Activated gamma-delta T cell (primary cell): ENCODE results near the gene GCG.

Experiments used
- DNase-seq: peaks from one replicate; lab custom pipeline; 2025; lab: John Stamatoyannopoulos, UW

The GCG gene

DNA sequence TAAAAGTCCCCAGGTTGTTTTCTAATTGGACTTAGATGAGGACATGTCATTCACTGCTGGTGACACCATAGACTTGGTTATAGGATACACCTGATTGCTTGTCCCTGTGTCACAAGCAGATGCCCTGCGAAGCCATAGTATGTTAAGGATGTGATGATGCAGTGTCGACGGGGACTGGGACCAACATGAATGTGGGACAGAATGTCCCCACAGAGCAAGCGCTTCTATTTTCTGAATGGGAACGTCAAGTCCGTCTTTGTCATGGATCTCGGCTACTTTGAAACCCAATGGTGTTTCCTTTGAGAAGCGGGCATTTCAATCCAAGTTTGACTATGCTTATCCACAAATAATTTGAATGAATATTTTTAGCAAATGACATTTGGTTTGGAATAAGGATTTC is 2.1 kb downstream of the GCG start:
- DNase-seq: no peak

DNA sequence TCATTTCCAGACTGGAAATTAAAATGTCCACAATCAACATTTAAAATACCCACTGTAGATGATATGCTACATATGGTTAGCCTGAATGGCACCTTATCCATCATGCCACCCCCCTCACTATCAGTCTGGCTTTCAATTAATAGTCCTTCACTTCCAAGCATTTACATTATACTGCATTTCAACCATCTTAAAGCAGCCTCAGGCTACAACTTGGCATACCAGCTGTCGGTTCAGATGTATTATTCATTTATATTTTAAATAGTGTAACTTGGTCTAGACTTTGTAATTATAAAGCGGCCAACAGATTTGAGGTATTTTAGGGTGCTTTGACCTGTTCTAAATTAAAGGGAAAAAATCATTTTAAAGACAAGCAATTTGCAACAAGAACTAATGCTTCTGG is 2.6 kb downstream of the GCG start:
- DNase-seq: no peak

- DNase-seq: no peak
Measured at GRCh38 chr2:162148956-162149355, 3.1 kb downstream of the GCG start.

DNA sequence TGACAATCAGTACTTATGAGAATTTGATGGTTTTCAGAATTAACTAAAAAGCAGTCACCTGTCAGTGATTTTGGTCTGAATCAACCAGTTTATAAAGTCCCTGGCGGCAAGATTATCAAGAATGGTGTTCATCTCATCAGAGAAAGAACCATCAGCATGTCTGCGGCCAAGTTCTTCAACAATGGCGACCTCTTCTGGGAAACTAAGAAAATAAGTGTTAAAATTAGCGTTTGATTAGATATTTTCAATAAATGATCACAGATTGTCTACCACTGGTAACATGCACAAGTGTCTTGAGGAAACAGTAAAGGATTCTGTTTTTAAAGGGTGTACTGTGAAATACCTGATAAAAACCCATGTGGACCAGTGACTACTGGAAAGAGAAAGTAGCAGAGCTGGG is 8.1 kb downstream of the GCG start:
- DNase-seq: no peak

- DNase-seq: no peak
Measured at GRCh38 chr2:162138310-162138709, 13.7 kb downstream of the GCG start.

DNA sequence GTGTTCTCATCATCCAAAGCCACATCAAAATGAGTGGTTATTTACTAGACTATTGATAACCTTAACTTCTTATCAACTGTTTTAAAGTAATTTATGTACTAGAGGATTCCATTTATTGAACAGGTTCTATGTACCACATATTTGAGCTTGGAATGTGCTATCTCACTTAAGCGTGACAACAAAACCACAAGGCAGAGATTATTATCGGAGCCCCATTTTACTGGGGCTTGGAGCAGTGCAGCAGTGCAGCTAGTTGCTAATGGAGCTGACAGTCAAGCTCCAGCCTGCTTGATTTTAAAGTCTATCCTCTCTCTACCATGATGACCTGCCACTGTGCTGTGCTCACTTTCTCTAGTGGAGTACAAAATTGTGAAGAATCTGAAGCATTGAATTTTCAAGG is 24.6 kb downstream of the GCG start:
- DNase-seq: no peak

DNA sequence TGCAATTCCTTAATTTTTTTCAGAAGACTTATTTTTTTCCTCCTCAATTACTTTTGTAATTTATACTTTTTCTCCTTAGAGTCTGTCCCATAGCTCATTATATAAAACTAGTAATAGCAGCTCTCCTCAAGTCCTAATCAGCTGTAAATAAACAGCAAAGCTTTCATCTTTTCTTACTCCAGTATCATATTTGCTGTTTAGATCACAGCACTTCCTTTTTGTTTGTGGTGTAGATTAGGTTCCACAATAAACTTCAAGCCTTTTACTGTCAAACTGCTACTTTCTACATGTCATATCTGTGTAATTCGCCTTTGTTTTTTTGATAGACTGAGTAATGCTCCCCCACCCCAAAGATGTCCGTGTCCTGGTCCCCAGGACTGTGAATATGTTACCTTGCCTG is 25.5 kb downstream of the GCG start:
- DNase-seq: no peak

DNA sequence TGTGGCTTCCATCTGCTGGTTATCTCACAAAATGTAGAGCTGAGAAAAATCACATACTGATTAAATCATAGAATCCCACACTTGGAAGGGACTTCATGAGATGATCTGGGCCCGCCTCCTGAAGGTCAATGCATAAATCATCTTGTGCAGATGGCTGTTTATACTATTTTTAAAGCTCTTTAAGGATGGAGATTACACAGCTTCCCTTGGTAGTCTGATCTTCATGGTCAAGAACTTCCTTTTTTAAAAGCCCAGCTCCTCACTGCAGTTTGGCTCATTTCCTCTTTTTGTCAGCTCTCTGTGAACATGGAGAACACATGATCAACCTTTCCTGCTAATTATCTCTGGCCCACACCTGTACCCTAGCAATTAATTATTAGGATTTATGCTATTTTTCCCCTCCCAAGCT is 25.9 kb downstream of the GCG start:
- no peak for DNase-seq

DNA sequence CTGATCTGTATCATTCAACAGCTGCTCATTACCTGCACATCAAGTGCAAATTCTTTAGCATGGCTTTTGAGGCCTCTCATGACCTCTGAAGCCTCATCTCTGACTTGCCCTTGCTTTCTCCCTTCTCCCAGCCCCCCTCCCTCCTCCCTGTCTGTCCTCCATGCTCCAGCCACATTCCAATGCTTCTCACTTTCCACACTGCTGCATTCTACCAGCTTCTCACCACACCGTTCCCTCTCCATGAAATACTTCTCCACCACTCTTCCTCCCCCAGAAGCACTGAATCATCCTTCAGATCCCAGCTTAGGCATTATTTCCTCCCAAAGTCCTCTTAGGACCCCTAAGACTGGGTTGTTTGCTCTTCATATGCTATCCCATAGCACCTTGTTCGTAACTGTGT is 26.9 kb downstream of the GCG start:
- no peak for DNase-seq

DNA sequence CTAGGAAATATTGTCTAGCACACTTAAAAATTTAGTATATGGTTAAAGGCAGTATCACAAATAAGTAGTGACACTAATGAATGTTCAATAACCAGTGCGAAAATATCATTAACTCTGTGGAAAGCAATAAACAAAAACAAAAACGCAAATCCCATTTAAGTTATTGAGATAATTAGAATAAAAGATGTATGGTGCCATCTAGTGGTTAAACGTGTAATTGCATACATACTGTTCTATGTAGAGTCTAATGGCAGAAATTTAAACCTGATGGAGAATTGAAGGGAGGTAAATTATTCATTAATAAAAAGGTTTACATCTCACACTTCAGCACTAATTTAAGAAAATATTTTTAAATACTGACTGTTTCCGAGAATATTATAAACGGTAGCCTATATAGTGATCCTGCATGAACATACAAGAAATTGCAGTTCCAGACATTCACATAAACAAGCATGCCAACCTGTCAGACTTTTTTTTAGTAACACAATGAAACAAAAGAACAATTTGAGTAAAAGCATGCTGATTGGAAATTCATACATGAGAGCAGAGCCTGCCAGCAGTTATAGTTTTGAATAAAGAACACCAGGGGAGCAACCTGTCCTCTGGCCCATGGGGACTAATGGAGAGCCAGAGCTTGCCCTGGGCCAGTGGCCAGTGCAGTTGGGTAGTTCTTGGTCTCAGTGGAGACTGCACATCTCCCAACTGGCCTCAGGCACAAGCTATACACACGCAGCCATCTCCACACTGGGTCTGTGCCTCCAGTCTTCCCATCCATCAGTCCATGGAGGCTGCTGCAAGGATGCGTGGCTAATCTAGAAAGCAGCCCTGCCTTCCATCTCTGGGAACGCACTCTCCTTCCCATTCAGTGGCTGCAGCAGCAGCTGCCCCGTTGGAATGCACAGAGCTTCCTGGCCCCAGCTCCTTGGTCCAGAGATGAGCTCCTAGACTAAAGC is 28.0 kb downstream of the GCG start:
- DNase-seq: no peak

- no peak for DNase-seq
Measured at GRCh38 chr2:162118166-162119031, 33.6 kb downstream of the GCG start.

DNA sequence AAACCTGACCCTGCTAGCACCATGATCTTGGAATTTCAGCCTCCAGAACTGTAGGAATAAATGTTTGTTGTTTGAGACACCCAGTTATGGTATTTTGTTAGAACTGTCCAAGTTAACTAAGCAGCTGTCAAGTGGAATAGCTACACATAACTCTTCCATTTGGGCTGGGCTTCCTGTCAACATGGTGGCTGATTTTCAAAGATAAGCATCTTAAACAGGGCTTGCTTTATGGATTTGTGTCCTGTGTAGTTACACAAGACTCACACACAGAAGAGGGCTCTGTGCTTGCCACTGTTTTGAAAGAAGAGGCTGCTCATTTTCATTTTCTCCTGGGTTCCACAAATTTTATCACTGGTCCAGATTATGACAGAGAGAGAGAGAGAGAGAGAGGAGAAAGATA is 35.7 kb downstream of the GCG start:
- no peak for DNase-seq

GRCh38 chr2:162115076-162115475 is 37.0 kb downstream of the GCG start:
- DNase-seq: no peak

GRCh38 chr2:162114271-162114670 is 37.8 kb downstream of the GCG start:
- DNase-seq: no peak

DNA sequence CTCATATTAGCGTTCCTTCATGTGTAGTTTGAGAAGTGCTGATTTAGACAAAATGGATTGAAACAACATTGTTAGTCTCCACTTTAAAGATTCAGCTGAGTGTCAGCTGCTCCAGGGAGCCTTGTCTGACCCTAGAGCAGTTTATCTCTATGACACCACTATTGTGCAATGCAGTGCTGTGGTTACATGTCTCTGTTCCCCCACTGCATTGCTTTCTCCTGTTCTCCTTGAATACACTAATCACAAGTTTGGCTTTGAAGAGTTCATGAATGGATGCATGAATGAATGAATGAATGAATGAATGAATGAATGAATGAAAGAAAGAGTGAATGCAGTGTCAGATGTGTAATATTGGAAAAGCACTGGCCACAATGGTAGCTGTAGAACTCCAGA is 38.3 kb downstream of the GCG start:
- no peak for DNase-seq

DNA sequence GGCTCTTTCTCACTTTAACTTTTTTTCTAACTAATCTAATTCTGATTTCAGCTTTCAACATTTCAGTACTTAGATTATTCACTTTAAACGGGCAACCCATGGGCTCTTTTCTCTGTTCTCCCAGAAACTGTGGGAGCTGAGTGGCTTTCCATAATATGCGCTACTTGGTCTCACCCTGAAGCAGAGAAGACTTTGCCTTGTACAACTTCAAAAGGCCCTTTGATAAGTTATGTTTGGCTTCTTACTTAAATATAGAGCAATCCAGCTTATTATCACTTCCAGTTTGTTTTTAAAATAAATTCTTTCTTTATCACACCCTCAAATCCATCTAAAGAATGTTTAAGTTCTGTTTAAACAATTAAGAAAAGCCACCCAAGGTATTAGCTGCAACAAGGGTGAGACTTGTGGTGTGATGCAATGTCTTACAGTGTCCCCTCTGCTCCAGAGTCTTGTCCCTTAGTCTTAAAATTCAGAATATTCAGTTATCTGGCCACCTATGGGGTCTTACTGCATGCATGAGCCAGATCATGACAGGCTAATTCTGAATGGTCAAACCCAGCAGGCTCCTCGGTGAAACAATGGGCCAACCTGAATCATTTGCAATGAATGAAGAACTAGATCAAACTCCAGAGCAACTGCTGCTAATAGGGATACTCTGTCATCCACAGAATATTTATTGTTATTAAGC is 38.8 kb downstream of the GCG start:
- DNase-seq: no peak

GRCh38 chr2:162111958-162112850 is 39.8 kb downstream of the GCG start:
- DNase-seq: no peak

- DNase-seq: no peak
Measured at GRCh38 chr2:162107361-162107901, 44.6 kb downstream of the GCG start.

DNA sequence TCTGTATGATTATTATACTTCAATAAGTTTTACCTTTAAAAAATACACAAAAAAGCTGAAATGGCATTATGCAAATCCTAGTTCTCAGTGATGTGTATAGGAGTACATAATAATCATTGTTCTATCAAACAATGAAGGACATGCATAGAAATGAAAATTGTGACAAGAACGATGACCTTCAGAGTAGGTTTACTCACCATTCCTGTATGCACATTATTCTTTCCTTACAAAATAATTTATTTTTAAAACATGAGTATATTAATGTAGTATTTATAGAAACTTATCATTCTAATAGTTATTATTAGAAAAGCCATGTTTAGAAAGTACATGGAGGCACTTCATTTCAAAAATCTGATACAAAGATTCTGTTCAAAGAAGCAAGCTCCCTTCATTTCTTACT is 45.3 kb downstream of the GCG start:
- no peak for DNase-seq

DNA sequence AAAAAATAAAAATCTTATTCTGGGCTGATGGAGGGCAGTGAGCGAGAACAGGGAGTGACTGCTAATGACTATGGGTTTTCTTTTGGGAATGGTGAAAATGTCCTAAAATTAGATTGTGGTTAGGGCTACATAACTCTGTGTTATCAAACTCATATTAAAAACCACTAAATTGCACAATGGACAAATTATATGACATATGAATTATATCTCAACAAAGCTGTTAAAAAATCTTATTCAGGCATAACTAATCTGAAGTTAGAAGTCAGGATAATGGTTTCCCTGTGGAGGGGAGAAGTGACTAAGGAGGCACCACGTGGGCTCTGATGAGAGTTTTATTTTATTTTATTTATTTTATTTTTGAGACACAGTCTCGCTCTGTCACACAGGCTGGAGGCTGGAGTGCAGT is 45.9 kb downstream of the GCG start:
- no peak for DNase-seq

GRCh38 chr2:162103443-162104009 is 48.5 kb downstream of the GCG start:
- no peak for DNase-seq
